SK-N-MC (cell line): ENCODE measurements around the gene VEGFC.
A peak's percentile ranks its signal among the peaks of the same experiment; 100 is the strongest.

Experiments
- DNase-seq: peaks from one replicate; pipeline ENCODE4 v3.0.0-alpha.2; 2011; ENCODE audit warnings: low read depth, low spot score
- H3K27ac ChIP-seq: fragments of 200-600 bp; sonication (generic); 2 replicates; pipeline ENCODE4 v1.5.1; 2016; ENCODE audit warnings: mixed run types
- H3K36me3 ChIP-seq: fragments of 200-600 bp; sonication (generic); 2 replicates; pipeline ENCODE4 v1.6.1; 2017; ENCODE audit warnings: antibody characterized with exemption, low read length, mixed read lengths; ENCODE audit not compliant: insufficient read depth
- H3K4me3 ChIP-seq: fragments of 200-600 bp; sonication (generic); 2 replicates; pipeline ENCODE4 v1.5.1; 2016
- H3K9ac ChIP-seq: fragments of 200-600 bp; sonication (generic); 2 replicates; pipeline ENCODE4 v1.8.0; 2017; ENCODE audit warnings: mixed run types, mixed read lengths; ENCODE audit not compliant: insufficient read length
- H3K9me3 ChIP-seq: fragments of 200-600 bp; sonication (generic); 2 replicates; pipeline ENCODE4 v1.6.1; 2017; ENCODE audit warnings: low read depth, mild to moderate bottlenecking, antibody characterized with exemption, low read length, moderate library complexity, mixed read lengths
- EZH2 ChIP-seq: fragments of 200-600 bp; sonication (generic); IDR thresholded peaks from one replicate; pipeline ENCODE4 v1.6.1; 2017; ENCODE audit warnings: antibody characterized with exemption
- FOXP2 ChIP-seq: optimal IDR thresholded peaks from 2 replicates; pipeline ENCODE3; 2011; ENCODE audit warnings: mild to moderate bottlenecking, moderate library complexity; ENCODE audit not compliant: insufficient read depth; ENCODE audit errors: extremely low read length, control extremely low read depth
- POLR2AphosphoS5 ChIP-seq: IDR thresholded peaks from 2 replicates; pipeline ENCODE4 v1.6.1; 2012; ENCODE audit warnings: mild to moderate bottlenecking, low read depth, low read length, borderline replicate concordance

VEGFC gene

GRCh38 chr4:176806778-176807375, 14.2 kb upstream of the VEGFC start:
- Histone ChIP-seq H3K27ac (no peak overlapping the region), H3K4me3 (no peak overlapping the region), H3K9me3 (no peaks in the 10 kb centered on the region), H3K9ac (no peak overlapping the region), H3K36me3 (no peaks in the 10 kb centered on the region)
- DNase-seq = no peak
- TF ChIP-seq POLR2AphosphoS5 (no peak), FOXP2 (no peak), EZH2 (no peak)

DNA sequence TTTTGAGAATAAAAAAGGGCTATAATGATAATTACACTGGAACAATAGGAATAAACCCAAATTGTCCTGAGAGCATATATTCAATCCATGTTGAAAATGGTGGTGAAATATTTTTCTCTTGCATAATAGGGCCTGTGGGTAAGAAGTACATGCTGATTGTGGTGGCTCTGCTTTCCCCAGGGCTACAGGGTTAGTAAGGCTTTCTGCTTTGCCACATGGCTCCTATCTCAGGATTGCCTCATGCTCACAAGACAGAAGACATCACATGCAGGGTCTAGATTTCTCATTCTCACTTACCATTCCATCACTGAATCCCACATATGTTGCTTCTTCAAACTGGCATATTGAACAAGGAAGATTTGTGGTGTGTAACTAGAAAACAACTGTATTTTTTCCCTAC, 12.4 kb upstream of the VEGFC start:
- no peak overlapping the region for H3K9ac ChIP-seq
- no peak overlapping the region for H3K4me3 ChIP-seq
- H3K9me3 ChIP-seq = no peaks in the 10 kb centered on the region
- H3K27ac ChIP-seq = no peak overlapping the region
- no peaks in the 10 kb centered on the region for H3K36me3 ChIP-seq
- TF ChIP-seq EZH2 (no peak), FOXP2 (no peak), POLR2AphosphoS5 (no peak)
- peak; percentile 18 for DNase-seq

DNA sequence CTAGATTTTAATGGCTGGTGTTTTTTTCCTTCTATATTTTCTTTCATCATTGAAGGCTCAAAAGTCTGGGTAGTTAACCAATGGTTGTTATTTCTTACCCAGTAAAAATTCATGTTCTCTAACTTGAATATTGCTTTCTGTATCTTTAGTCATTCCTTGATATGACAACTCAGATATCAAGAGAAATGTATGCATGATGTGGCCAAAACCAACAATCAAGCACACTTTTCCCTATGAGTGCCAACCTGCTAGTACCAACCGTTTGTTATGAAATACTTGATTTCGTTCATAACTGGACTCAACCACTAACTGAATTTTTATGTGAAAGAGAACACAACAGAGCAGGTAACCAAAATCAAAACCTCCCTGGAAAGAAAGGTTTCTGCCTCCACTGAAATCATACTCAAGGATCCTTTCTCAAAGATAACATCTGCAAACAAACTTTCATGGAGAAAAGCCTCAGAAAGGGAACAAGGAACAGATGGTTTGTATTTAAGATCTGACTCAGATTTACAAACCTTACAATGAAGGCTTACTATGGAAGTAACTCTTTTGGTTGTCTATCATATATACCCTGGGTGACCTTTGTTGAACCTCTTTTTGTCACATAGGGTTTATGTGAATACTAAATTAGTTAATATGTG, 8.3 kb upstream of the VEGFC start:
- H3K4me3 ChIP-seq = no peak overlapping the region
- H3K9me3 ChIP-seq = no peaks in the 10 kb centered on the region
- DNase-seq = no peak
- no peak for TF ChIP-seq POLR2AphosphoS5
- TF ChIP-seq EZH2 = no peak
- TF ChIP-seq FOXP2 = no peak
- H3K36me3 ChIP-seq = no peaks in the 10 kb centered on the region
- H3K27ac ChIP-seq = no peak overlapping the region
- no peak overlapping the region for H3K9ac ChIP-seq

DNA sequence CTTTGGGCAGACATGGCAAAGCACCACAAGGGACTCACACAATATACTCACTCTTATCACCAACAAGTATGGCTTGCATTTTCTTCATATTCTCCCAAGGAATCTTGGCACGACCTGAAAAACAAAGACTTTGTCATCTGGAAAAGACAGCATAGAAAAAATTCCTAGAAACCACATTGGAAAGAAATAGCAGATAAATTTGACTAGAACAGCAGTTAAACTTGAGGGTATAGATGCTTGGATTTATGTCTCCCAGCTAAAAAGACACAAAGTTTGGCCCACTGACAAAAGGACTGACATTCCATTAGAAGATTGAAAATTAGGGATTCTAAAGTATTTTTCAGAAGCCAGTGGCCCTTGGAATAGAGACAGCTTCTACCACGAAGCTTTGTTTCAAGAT, 6.9 kb upstream of the VEGFC start:
- H3K9ac ChIP-seq = no peak overlapping the region
- H3K4me3 ChIP-seq = no peak overlapping the region
- no peak for DNase-seq
- TF ChIP-seq POLR2AphosphoS5 = no peak
- no peak for TF ChIP-seq EZH2
- TF ChIP-seq FOXP2 = no peak
- H3K9me3 ChIP-seq = no peaks in the 10 kb centered on the region
- no peaks in the 10 kb centered on the region for H3K36me3 ChIP-seq
- H3K27ac ChIP-seq = no peak overlapping the region

- no peaks in the 10 kb centered on the region for H3K9me3 ChIP-seq
- no peaks in the 10 kb centered on the region for H3K36me3 ChIP-seq
- TF ChIP-seq EZH2 (no peak), FOXP2 (no peak), POLR2AphosphoS5 (no peak)
- no peak for DNase-seq
- H3K4me3 ChIP-seq = no peak overlapping the region
- H3K27ac ChIP-seq = no peak overlapping the region
- H3K9ac ChIP-seq = no peak overlapping the region
Observed at GRCh38 chr4:176798540-176798939, 5.8 kb upstream of the VEGFC start.

- Histone ChIP-seq H3K27ac (no peak overlapping the region), H3K9ac (no peak overlapping the region), H3K9me3 (no peaks in the 10 kb centered on the region), H3K36me3 (no peaks in the 10 kb centered on the region), H3K4me3 (no peak overlapping the region)
- TF ChIP-seq EZH2 = no peak
- TF ChIP-seq POLR2AphosphoS5 = no peak
- TF ChIP-seq FOXP2 = no peak
- DNase-seq = no peak
Observed at GRCh38 chr4:176795441-176795840, 2.7 kb upstream of the VEGFC start.

DNA sequence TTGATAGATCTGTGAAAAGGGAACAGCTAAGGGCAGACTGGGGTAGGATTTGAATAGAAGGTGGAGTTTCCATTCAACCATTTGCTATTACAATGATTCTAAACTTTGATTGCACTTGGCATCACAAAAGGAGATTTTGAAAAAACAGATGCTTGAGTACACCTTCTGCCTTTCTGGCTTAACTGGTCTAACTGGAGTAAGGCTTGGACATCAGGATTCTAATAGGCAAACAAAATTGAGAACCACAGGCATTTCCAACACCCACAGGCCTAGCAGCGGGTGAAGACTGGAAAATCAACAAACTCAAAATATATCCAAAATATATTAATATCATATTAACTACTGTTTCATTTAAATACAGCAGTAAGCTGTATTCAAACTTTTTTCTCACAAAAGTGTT, 1.9 kb upstream of the VEGFC start:
- no peak for DNase-seq
- no peaks in the 10 kb centered on the region for H3K9me3 ChIP-seq
- no peaks in the 10 kb centered on the region for H3K36me3 ChIP-seq
- no peak overlapping the region for H3K27ac ChIP-seq
- H3K4me3 ChIP-seq = no peak overlapping the region
- no peak overlapping the region for H3K9ac ChIP-seq
- TF ChIP-seq EZH2 = no peak
- TF ChIP-seq POLR2AphosphoS5 = no peak
- no peak for TF ChIP-seq FOXP2

- no peak for DNase-seq
- no peak overlapping the region for H3K27ac ChIP-seq
- no peak overlapping the region for H3K9ac ChIP-seq
Observed at GRCh38 chr4:176794151-176794550, 1.4 kb upstream of the VEGFC start.

More at GRCh38 chr4:176794151-176794550, 1.4 kb upstream of the VEGFC start:
- H3K4me3 ChIP-seq = no peak overlapping the region
- no peaks in the 10 kb centered on the region for H3K36me3 ChIP-seq
- no peaks in the 10 kb centered on the region for H3K9me3 ChIP-seq
- TF ChIP-seq FOXP2 = no peak
- TF ChIP-seq POLR2AphosphoS5 = no peak
- TF ChIP-seq EZH2 = no peak
